ENCODE data around the gene KBTBD6. TPM values are rescaled to one million over a fixed set of nuclear protein-coding genes. Genes with fewer than 3 reads are reported as not detected.
"Not testable (repeated sequence)": the region's sequence is repeated elsewhere in the genome, so short reads cannot be mapped to it uniquely, and the experiment has no call there.

Gene KBTBD6
- total RNA-seq, 1 experiment from 2014 or later = 9.3 TPM

DNA sequence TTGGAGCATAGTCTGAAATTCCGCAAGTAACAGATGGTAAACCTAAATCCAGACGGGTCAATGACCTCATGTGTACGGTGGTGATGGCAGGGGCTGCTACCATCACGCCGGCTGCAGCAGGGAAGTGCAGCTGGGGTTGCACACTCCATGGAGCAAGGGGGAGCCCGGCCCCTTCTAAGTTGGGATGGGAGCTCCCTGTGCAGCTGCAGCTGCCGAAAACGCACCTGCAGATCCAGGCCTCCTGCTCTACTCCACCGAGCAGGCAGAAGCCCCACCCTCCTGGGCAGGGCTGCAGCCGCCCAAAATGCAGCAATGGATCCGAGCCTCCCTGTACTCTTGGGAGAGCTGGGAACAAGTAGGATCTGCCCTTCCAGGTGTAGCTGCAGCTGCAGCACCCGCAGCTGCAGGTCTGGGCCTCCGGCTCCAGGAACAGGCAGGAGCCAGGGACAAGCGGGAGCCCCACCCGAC, 25.5 kb downstream of the KBTBD6 start:
- ChIA-PET CTCF (no interaction called here), POLR2A (no interaction called here)
- BruUV-seq (replicated peaks) = no TSS peak
- no peaks in the 10 kb centered on the region for H3K4me1 ChIP-seq
- H3K36me3 ChIP-seq (ENCODE audit: control insufficient read depth, insufficient read depth, low read length) = no peaks in the 10 kb centered on the region
- H3K27me3 ChIP-seq (replicated peaks; ENCODE audit: control insufficient read depth, insufficient read depth, low read length) = no peaks in the 10 kb centered on the region
- Mint-ChIP-seq H3K4me3 (ENCODE audit: unreplicated experiment) (no peak overlapping the region), H3K27me3 (ENCODE audit: insufficient read depth, unreplicated experiment) (no peaks in the 10 kb centered on the region), H3K27ac (ENCODE audit: unreplicated experiment) (no peak overlapping the region), H3K4me1 (ENCODE audit: low read depth, unreplicated experiment) (no peaks in the 10 kb centered on the region), H3K36me3 (ENCODE audit: insufficient read depth, unreplicated experiment) (no peaks in the 10 kb centered on the region), H3K9me3 (ENCODE audit: unreplicated experiment) (peaks cover 10% of the 10 kb centered on the region)
- DNase-seq = no peak
- H3K9me3 ChIP-seq = peaks cover 5% of the 10 kb centered on the region; the same call in 1 of the 2 replicates
- H3K4me3 ChIP-seq (ENCODE audit: low read depth, low read length) = no peak overlapping the region
- intact Hi-C loops (cut with micrococcal nuclease; ENCODE audit: unreplicated experiment) = no loop called here
- TF ChIP-seq, protein P1, sequence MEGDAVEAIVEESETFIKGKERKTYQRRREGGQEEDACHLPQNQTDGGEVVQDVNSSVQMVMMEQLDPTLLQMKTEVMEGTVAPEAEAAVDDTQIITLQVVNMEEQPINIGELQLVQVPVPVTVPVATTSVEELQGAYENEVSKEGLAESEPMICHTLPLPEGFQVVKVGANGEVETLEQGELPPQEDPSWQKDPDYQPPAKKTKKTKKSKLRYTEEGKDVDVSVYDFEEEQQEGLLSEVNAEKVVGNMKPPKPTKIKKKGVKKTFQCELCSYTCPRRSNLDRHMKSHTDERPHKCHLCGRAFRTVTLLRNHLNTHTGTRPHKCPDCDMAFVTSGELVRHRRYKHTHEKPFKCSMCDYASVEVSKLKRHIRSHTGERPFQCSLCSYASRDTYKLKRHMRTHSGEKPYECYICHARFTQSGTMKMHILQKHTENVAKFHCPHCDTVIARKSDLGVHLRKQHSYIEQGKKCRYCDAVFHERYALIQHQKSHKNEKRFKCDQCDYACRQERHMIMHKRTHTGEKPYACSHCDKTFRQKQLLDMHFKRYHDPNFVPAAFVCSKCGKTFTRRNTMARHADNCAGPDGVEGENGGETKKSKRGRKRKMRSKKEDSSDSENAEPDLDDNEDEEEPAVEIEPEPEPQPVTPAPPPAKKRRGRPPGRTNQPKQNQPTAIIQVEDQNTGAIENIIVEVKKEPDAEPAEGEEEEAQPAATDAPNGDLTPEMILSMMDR (IDR thresholded peaks at IDR 0.05; ENCODE audit: insufficient read depth in 1 of 2, low read depth in 1 of 2, low read length in 1 of 2, severe bottlenecking in 1 of 2, unreplicated experiment in 1 of 2) = no peak

DNA sequence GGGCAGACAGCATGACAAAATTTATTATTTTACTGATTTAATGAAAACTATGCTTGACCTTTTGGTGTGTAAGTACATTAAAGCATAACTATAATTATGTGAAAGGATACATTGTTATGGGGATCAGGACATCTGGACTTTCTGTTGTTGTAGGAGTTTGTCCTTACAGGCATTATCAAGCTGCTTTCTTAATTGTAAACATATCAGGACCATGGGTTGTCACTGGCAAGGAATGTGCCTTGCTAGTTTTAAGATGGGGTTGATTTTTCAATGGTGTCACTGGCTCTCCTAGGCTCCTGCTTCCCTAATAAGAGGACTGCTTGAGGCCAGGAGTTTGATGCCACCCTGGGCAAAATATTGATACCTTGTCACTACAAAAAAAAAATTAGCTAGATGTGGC, 32.6 kb downstream of the KBTBD6 start:
- no peak overlapping the region for H3K4me3 Mint-ChIP-seq (ENCODE audit: unreplicated experiment)
- TF ChIP-seq, protein P1 (IDR thresholded peaks at IDR 0.05; ENCODE audit: insufficient read depth in 1 of 2, low read depth in 1 of 2, low read length in 1 of 2, severe bottlenecking in 1 of 2, unreplicated experiment in 1 of 2) = no peak
- no peaks in the 10 kb centered on the region for H3K4me1 Mint-ChIP-seq (ENCODE audit: low read depth, unreplicated experiment)
- H3K9me3 ChIP-seq = no peaks in the 10 kb centered on the region
- no TSS peak for BruUV-seq (replicated peaks)
- intact Hi-C loops (cut with micrococcal nuclease; ENCODE audit: unreplicated experiment) = no loop called here
- no peak overlapping the region for H3K4me3 ChIP-seq (ENCODE audit: low read depth, low read length)
- H3K27ac Mint-ChIP-seq (ENCODE audit: unreplicated experiment) = no peak overlapping the region
- POLR2A ChIA-PET = no interaction called here
- peaks cover 10% of the 10 kb centered on the region for H3K9me3 Mint-ChIP-seq (ENCODE audit: unreplicated experiment)
- no peaks in the 10 kb centered on the region for H3K36me3 ChIP-seq (ENCODE audit: control insufficient read depth, insufficient read depth, low read length)
- no peak for DNase-seq
- no peaks in the 10 kb centered on the region for H3K4me1 ChIP-seq
- no peaks in the 10 kb centered on the region for H3K36me3 Mint-ChIP-seq (ENCODE audit: insufficient read depth, unreplicated experiment)
- H3K27me3 Mint-ChIP-seq (ENCODE audit: insufficient read depth, unreplicated experiment) = no peaks in the 10 kb centered on the region
- H3K27me3 ChIP-seq (replicated peaks; ENCODE audit: control insufficient read depth, insufficient read depth, low read length) = no peaks in the 10 kb centered on the region
- CTCF ChIA-PET = no interaction called here

DNA sequence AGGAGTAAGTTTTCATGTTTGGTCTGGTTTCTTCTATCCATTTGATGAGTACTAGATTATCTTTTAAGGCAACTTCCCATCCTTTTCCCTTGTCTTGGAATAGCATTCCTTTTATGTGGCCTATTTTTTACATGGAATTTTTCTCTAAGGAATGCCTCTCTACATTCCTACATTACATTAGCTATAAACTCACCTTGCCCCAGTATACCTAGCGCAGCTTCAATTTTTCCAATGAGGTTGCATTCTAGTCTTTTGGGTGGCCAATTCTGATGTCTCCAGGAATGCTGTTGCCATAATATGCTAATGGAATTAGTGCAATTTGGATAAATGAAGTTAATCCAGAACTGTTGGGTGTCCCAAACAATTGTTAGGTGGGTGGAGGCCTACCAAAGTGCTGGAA, 33.8 kb downstream of the KBTBD6 start:
- H3K4me3 ChIP-seq (ENCODE audit: low read depth, low read length) = no peak overlapping the region
- H3K4me3 Mint-ChIP-seq (ENCODE audit: unreplicated experiment) = no peak overlapping the region
- H3K27ac Mint-ChIP-seq (ENCODE audit: unreplicated experiment) = no peak overlapping the region
- POLR2A ChIA-PET = no interaction called here
- no peaks in the 10 kb centered on the region for H3K4me1 Mint-ChIP-seq (ENCODE audit: low read depth, unreplicated experiment)
- H3K36me3 Mint-ChIP-seq (ENCODE audit: insufficient read depth, unreplicated experiment) = no peaks in the 10 kb centered on the region
- DNase-seq = no peak
- BruUV-seq (replicated peaks) = no TSS peak
- H3K4me1 ChIP-seq = no peaks in the 10 kb centered on the region
- H3K27me3 ChIP-seq (replicated peaks; ENCODE audit: control insufficient read depth, insufficient read depth, low read length) = no peaks in the 10 kb centered on the region
- no peaks in the 10 kb centered on the region for H3K27me3 Mint-ChIP-seq (ENCODE audit: insufficient read depth, unreplicated experiment)
- TF ChIP-seq, protein P1 (IDR thresholded peaks at IDR 0.05; ENCODE audit: insufficient read depth in 1 of 2, low read depth in 1 of 2, low read length in 1 of 2, severe bottlenecking in 1 of 2, unreplicated experiment in 1 of 2) = no peak
- CTCF ChIA-PET = no interaction called here
- peaks cover 6% of the 10 kb centered on the region for H3K9me3 Mint-ChIP-seq (ENCODE audit: unreplicated experiment)
- H3K36me3 ChIP-seq (ENCODE audit: control insufficient read depth, insufficient read depth, low read length) = no peaks in the 10 kb centered on the region
- intact Hi-C loops (cut with micrococcal nuclease; ENCODE audit: unreplicated experiment) = no loop called here
- H3K9me3 ChIP-seq = no peaks in the 10 kb centered on the region

DNA sequence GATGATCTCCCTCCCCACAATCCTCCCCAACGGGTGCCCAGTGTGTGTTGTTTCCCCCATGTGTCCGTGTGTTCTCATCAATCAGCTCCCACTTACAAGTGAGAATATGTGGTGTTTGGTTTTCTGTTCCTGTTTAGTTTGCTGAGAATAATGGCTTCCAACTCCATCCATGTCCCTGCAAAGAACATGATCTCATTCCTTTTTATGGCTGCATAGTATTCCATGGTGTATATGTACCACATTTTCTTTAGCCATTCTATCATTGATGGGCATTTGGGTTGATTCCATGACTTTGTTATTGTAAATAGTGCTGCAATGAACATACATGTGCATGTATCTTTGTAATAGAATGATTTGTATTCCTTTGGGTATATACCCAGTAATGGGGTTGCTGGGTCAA, 36.9 kb downstream of the KBTBD6 start:
- H3K27me3 ChIP-seq (replicated peaks; ENCODE audit: control insufficient read depth, insufficient read depth, low read length); CTCF ChIA-PET; H3K4me3 ChIP-seq (ENCODE audit: low read depth, low read length); H3K9me3 ChIP-seq; H3K4me1 ChIP-seq; BruUV-seq (replicated peaks); H3K27me3 Mint-ChIP-seq (ENCODE audit: insufficient read depth, unreplicated experiment); POLR2A ChIA-PET; H3K27ac Mint-ChIP-seq (ENCODE audit: unreplicated experiment); H3K4me3 Mint-ChIP-seq (ENCODE audit: unreplicated experiment); intact Hi-C loops (cut with micrococcal nuclease; ENCODE audit: unreplicated experiment); H3K4me1 Mint-ChIP-seq (ENCODE audit: low read depth, unreplicated experiment); H3K36me3 Mint-ChIP-seq (ENCODE audit: insufficient read depth, unreplicated experiment); H3K36me3 ChIP-seq (ENCODE audit: control insufficient read depth, insufficient read depth, low read length); DNase-seq; H3K9me3 Mint-ChIP-seq (ENCODE audit: unreplicated experiment): not testable (repeated sequence)

Measured in Caco-2 (cell line).